Bronchial epithelial cell (primary cell): ENCODE data around the gene TMEM243. TPM values are rescaled to one million over a fixed set of nuclear protein-coding genes. Genes with fewer than 3 reads are reported as not detected.

ENCODE experiments used
- DNase-seq: peaks from one replicate; pipeline ENCODE4 v3.0.0-alpha.2; 2010; ENCODE audit warnings: low read depth
- FAIRE-seq: peaks from 2 replicates; lab custom pipeline; 2011; peaks lifted over from hg19 to GRCh38; lab: Jason Lieb, UNC
- H3K27me3 ChIP-seq: 2 replicates; pipeline ENCODE4 v1.5.1; 2011; ENCODE audit warnings: low read length; ENCODE audit not compliant: control insufficient read depth, insufficient read depth
- H3K36me3 ChIP-seq: 2 replicates; pipeline ENCODE4 v1.5.1; 2011; ENCODE audit warnings: low read length; ENCODE audit not compliant: control insufficient read depth, insufficient read depth
- H3K4me3 ChIP-seq: 2 replicates; pipeline ENCODE4 v1.5.1; 2011; ENCODE audit warnings: mild to moderate bottlenecking, low read depth, low read length, control low read depth
- CTCF ChIP-seq: IDR thresholded peaks from 2 replicates; pipeline ENCODE4 v1.5.1; 2011; ENCODE audit warnings: mild to moderate bottlenecking, moderate library complexity, low read length, control low read depth, inconsistent platforms; ENCODE audit not compliant: insufficient read depth, severe bottlenecking
- total RNA-seq: library from RNA; depleted of rRNA; stranded (reverse); fragments of >200 nt; gene quantifications from 2 replicates; pipeline ENCODE4 v1.2.1, GENCODE V29; 2014

Gene TMEM243
- total RNA-seq, 1 donor from 2014 or later: 26.9 TPM

- DNase-seq (no peak), FAIRE-seq (no peak)
- H3K27me3 ChIP-seq: no peaks in the 10 kb centered on the region
- no peak overlapping the region for H3K4me3 ChIP-seq
- H3K36me3 ChIP-seq: peaks cover 1% of the 10 kb centered on the region
- TF ChIP-seq CTCF: no peak
Measured at GRCh38 chr7:87215046-87215445, 4.5 kb downstream of the TMEM243 start.

- Histone ChIP-seq H3K36me3 (peaks cover 1% of the 10 kb centered on the region), H3K27me3 (no peaks in the 10 kb centered on the region), H3K4me3 (no peak overlapping the region)
- FAIRE-seq (no peak), DNase-seq (no peak)
- no peak for TF ChIP-seq CTCF
Measured at GRCh38 chr7:87213811-87214210, 5.7 kb downstream of the TMEM243 start.

GRCh38 chr7:87213252-87213651 is 6.3 kb downstream of the TMEM243 start:
- DNase-seq (no peak), FAIRE-seq (no peak)
- Histone ChIP-seq H3K36me3 (peaks cover 1% of the 10 kb centered on the region), H3K4me3 (no peak overlapping the region), H3K27me3 (no peaks in the 10 kb centered on the region)
- no peak for TF ChIP-seq CTCF

GRCh38 chr7:87212498-87212897 is 7.0 kb downstream of the TMEM243 start:
- no peak overlapping the region for H3K4me3 ChIP-seq
- peaks cover 1% of the 10 kb centered on the region for H3K36me3 ChIP-seq
- no peak for FAIRE-seq
- no peak for TF ChIP-seq CTCF
- H3K27me3 ChIP-seq: no peaks in the 10 kb centered on the region
- no peak for DNase-seq

GRCh38 chr7:87210506-87210905 is 9.0 kb downstream of the TMEM243 start:
- no peaks in the 10 kb centered on the region for H3K27me3 ChIP-seq
- peaks cover 1% of the 10 kb centered on the region for H3K36me3 ChIP-seq
- no peak for FAIRE-seq

More at GRCh38 chr7:87210506-87210905, 9.0 kb downstream of the TMEM243 start:
- H3K4me3 ChIP-seq: no peak overlapping the region
- no peak for TF ChIP-seq CTCF
- DNase-seq: no peak
